Left forelimb (tissue), 1 donor: ENCODE measurements around the gene CACNB2.

Source experiments
- DNase-seq: peaks from one replicate; pipeline ENCODE4 v3.0.0-alpha.2; 2018; ENCODE audit warnings: low spot score

Gene CACNB2

DNA sequence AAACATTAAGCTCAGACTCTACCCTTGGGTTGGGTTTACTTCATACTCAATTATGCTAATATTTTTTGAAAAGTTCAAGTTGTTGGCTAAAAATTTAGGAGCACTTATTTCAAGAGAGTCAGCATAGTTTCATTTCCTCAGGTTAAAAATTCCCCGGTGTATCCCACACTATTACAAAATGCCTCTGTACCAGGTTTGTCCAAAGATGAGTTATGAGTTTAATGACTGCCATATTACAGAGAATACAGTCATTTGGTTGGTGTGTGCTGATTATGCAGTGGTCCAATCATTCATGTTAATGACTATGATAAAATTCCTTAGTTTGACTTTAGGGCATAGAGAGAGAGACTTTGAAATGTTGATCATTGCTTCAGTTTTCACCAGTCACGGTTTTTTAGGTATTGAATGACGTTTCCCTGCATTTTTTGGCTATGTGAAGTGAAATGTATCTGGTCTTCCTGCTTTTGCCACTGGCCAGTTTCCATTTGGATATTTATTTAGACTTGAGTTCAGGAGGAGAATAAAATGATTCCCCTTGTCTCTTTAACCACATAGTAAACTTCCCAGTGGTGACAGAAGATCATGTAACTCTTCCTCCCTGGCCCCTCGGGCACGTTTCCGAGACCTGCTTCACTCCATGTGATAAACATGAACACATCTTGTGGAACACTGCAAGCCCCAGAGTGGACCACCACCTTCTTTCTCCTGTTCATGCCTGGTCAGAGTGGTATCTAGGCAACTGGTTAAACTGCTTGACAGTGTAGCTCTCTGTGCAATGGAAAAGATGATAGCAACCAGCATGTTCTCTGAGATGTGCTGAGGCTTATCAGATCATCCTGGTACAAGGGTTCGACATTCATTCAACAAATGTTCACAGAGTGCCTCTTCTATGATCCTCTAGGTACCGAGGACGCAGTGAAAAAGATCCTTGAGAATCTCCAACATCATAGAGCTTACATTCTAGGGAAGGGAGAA lies 153.6 kb downstream of the CACNB2 start:
- no peak for DNase-seq

- DNase-seq: no peak
These were observed 154.4 kb downstream of the CACNB2 start for GRCh38 chr10:18294633-18295032.

DNA sequence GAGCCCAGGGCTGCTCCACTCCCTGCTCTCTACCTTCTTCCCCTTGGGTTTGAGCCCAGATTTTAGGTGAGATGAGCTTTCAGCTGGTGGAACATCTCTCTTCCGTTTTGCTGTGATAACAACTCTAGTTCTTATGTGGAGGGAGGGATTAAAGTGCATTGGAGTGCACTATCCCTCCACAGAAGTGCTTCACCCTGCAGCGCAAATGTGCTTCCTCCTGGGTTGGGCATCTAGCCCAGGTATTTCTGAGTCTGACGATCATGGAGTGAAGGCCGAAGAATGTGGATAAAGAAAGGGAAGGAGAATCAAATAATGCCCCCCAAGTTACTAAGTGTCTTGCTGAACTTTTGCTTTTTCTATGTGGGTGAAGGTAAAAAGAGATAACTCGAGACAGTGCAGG lies 157.4 kb downstream of the CACNB2 start:
- no peak for DNase-seq

DNA sequence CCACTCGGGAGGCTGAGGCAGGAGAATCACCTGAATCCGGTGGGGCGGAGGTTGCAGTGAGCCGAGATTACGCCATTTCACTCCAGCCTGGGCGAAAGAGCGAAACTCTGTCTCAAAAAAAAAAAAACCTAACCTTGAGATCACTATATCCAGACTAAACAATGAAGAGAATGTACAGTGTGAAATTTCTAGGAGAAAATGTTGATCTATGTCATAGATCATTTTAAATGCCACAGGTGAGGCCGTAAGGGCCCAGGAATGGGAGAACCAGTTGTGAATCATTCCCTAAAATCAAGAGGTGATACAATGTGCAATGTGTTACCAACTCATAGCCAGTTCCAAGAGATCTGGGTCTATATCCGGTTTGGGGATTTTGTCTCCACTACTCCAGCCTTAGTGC lies 158.0 kb downstream of the CACNB2 start:
- no peak for DNase-seq

GRCh38 chr10:18303851-18304801 lies 163.9 kb downstream of the CACNB2 start:
- no peak for DNase-seq

GRCh38 chr10:18306031-18306430 lies 165.8 kb downstream of the CACNB2 start:
- DNase-seq: no peak

DNA sequence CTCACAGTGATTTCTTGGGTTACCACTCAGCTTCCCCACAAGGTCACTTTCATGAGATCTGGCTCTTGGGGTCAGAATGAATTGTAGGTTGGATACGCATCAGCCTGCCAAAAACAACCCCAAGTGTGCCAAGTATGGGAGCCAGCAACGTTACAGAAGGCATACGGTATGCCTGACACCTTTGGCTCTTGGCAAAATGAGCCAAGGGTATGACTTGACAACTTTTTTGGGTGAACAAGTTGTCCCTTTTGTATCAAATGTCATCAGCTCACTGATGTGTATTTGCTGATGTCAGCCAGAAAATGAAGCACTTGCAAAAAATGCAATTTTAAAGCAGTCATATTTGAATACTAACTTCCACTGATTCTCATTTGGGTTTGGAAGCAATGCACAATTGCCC lies 168.4 kb downstream of the CACNB2 start:
- DNase-seq: no peak

DNA sequence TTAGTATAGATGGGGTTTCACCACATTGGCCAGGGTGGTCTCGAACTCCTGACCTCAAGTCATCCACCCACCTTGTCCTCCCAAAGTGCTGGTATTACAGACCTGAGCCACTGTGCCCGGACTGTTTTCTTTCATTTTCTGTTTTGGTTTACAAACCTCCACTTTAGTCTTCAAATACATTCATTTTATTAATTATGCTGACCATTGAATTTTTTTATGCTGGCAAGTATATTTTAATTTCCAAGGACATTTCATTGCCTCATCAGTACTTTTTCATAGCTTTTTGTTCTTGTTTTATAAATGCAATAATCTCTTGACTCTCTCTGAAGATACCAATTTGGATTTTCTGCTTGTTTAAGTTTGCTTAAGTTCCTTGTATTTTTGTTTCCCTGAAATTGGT lies 170.5 kb downstream of the CACNB2 start:
- DNase-seq: no peak

DNA sequence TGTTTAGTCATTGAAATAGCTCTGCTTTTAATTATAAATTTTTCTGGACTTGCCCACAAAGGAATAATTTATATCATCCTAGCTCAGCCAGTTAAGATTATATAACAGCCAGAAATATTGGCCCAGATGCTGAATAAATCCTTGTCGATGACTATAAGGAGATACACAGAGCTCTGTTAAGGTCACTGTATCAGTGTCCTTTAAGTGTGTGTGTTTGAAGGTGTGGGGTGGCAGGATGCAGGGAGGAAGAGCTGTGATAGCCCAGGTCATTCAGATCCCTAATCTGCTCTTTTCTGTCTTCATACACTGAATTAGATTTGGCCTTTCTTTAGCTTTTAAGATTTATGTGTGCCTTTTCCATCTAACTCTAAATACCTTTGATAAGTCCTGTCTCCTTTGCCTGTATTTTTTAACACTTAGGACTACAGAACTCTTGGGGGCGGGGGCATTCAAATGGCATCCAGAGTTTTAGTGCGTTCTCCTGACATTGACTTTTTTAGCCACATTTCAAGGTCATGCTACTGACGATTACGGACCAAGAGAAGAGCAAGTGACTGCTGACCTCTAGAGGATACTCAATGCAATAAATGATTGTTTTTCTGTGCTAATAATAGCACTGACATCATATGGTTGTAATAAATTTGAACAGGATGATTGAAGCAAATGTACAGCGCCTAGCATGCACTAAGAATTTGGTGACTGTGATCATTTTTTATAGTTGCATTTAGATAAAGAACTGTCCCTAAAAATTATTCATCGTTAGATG lies 172.3 kb downstream of the CACNB2 start:
- no peak for DNase-seq

GRCh38 chr10:18313140-18313530 lies 172.9 kb downstream of the CACNB2 start:
- DNase-seq: no peak

- no peak for DNase-seq
These were observed 173.4 kb downstream of the CACNB2 start for GRCh38 chr10:18313626-18314025.

DNA sequence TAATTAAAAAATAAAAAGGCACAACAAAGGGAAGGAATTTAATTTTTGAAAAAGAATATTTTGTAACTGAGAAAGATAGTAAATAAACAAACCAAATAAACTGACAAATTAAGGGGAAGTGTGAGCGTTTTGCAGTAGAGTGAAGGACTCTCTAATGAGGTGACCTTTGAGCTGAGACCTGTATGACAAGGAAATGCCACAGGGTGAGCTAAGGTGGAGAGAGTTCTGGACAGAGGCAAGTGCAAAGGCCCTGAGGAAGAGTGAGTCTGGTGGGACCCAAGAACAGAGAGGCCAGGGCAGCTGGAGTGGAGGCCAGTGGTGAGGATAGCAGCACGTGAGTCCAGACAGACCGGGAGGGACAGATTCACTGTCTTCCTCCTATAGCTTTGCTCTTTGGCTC lies 179.4 kb downstream of the CACNB2 start:
- no peak for DNase-seq

GRCh38 chr10:18321371-18321770 lies 181.1 kb downstream of the CACNB2 start:
- DNase-seq: no peak

GRCh38 chr10:18323916-18324315 lies 183.7 kb downstream of the CACNB2 start:
- no peak for DNase-seq

GRCh38 chr10:18325410-18325809 lies 185.2 kb downstream of the CACNB2 start:
- DNase-seq: no peak

DNA sequence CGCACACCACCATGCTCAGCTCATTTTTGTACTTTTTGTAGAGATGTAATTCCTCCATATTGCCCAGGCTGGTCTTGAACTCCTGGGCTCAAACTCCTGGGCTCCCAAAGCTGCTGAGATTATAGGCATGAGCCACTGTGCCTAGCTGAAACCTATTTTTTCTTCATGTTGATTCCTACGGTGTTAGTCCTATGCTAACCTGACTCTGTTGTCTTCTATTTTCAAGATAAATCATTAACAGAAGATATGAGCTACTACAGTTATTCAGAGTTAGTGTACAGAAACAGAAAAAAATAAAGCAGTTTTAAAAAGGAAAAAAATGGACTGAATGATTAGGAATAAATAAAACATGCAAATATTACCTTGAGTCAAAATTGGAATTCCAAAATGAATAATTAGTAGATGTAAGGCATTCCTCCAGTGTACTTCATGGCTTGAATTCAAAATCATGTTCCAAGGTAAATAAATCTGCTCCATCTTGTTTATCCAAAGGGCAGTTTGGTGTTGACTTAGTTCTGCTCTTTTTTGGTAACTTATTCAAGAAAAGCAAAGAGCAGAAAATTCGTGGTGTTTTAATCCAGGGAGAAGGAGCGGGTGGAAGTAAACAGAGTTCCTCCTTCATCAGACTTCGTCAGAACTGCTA lies 185.8 kb downstream of the CACNB2 start:
- DNase-seq: no peak

- no peak for DNase-seq
These were observed 188.7 kb downstream of the CACNB2 start for GRCh38 chr10:18328941-18329340.

- no peak for DNase-seq
These were observed 191.8 kb downstream of the CACNB2 start for GRCh38 chr10:18332048-18332447.

DNA sequence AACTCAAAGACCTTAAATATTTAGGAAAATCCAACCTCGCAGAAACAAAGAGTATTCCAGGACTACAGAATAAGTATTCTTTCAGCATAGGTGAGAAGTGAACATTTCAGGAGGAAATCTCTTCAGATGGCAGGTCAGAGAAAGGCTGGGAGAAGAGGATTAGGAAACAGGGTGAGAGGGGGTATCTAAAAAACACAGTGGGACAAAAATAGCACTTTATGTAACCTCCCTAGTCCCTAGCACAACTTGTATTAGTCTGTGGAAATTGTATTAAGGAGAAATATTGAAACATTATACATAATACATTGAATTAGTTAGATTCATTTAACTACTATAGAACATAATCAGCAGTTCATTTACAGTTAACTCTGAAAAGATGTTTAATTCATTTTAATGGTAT lies 192.3 kb downstream of the CACNB2 start:
- DNase-seq: no peak

DNA sequence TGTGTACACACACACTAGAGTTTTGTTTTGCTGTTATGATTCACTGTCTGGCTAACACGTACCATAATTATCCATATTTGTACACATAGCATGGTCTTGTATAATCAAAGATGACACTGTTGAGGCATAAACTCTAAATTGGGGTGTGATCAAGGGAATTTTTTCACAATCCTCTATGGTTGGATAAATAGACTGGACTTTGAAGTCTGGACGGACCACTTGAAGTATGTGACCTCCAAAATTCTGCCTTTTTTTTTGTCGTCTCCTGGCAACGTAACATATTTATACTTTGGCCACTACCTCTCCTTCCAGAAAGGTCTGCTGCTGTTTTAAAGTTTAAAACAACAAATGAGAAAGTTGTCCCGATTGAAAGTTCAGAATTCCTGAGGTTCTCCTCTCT lies 193.4 kb downstream of the CACNB2 start:
- no peak for DNase-seq

DNA sequence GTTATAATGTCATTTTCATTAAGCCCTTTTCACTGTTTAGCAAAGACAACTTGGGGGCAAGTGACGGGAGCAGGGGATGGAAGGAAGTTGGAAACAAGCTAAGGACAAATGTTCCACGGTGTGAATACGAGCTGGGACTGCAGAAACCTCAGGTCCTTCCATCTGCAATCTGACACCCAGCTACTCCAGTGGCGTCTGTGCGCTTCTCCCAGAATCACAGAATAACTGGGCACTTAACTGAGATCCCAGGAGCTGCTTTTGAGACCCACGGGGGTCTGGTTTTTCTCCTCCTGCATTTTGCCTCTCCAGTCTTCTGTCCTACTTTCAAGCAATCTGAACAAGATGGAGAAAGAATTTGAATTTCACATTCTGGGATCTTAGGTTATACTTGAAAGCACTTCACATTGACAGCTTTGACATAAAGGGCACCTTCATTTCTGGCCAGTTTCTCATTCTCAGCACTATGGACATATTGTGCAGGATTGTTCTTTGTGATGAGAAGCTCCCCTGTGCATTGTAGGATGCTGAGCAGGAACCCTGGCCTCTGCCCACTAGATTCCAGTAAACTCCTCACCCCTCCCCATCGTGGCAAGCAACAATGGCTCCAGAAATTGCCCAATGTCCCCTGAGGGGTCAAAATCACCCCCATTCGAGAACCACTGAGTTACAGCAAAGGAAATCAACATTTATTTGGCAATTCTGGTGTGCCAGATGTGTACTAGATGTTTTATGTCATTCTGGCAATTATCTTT lies 194.1 kb downstream of the CACNB2 start:
- DNase-seq: no peak
